NB4 (cell line): ENCODE results near the gene HACD1.

Source experiments
- POLR2A ChIP-seq: IDR thresholded peaks from 2 replicates; pipeline ENCODE4 v1.6.1; 2011; ENCODE audit warnings: mild to moderate bottlenecking; ENCODE audit not compliant: insufficient read length; ENCODE audit errors: extremely low read depth
- TF ChIP-seq, protein P1 (sequence below): IDR thresholded peaks from one replicate; pipeline ENCODE4 v1.5.1; 2012; ENCODE audit warnings: low read depth, low read length
- TF ChIP-seq, protein P2 (sequence below): IDR thresholded peaks from 2 replicates; pipeline ENCODE4 v1.6.1; 2011; ENCODE audit warnings: low read depth, low read length

DNA sequence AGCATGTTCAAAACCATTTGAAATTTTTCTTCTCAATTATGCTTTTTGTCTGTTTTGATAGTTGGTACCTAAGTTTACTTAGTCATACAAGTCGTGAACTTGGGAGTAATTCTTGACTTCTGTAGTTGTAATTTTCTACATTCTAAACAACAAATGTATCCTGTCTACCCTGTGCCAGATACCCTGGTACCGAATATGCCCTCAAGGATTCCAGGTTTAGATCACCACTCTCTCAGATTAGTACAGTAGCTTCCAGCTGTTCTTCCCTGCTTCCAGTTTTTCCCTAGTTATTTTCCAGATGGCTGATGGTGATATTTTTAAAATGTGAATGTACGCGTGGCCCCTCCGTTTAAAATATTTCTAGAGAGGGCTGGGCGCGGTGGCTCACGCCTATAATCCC is 33.2 kb upstream of the HACD1 start:
- TF ChIP-seq, protein P1, sequence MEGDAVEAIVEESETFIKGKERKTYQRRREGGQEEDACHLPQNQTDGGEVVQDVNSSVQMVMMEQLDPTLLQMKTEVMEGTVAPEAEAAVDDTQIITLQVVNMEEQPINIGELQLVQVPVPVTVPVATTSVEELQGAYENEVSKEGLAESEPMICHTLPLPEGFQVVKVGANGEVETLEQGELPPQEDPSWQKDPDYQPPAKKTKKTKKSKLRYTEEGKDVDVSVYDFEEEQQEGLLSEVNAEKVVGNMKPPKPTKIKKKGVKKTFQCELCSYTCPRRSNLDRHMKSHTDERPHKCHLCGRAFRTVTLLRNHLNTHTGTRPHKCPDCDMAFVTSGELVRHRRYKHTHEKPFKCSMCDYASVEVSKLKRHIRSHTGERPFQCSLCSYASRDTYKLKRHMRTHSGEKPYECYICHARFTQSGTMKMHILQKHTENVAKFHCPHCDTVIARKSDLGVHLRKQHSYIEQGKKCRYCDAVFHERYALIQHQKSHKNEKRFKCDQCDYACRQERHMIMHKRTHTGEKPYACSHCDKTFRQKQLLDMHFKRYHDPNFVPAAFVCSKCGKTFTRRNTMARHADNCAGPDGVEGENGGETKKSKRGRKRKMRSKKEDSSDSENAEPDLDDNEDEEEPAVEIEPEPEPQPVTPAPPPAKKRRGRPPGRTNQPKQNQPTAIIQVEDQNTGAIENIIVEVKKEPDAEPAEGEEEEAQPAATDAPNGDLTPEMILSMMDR = no peak
- TF ChIP-seq POLR2A = no peak
- TF ChIP-seq, protein P2, sequence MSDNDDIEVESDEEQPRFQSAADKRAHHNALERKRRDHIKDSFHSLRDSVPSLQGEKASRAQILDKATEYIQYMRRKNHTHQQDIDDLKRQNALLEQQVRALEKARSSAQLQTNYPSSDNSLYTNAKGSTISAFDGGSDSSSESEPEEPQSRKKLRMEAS = no peak
